CD4-positive, alpha-beta T cell treated with Interleukin-6 at 100 ng/mL for 8 hours (primary cell): ENCODE data around the gene CDH4.

Experiments
- DNase-seq: peaks from one replicate; pipeline ENCODE4 v3.0.0-alpha.2; 2020; ENCODE audit warnings: mixed read lengths, low spot score

CDH4 gene

GRCh38 chr20:61884571-61885389, 632.7 kb downstream of the CDH4 start:
- no peak for DNase-seq

DNA sequence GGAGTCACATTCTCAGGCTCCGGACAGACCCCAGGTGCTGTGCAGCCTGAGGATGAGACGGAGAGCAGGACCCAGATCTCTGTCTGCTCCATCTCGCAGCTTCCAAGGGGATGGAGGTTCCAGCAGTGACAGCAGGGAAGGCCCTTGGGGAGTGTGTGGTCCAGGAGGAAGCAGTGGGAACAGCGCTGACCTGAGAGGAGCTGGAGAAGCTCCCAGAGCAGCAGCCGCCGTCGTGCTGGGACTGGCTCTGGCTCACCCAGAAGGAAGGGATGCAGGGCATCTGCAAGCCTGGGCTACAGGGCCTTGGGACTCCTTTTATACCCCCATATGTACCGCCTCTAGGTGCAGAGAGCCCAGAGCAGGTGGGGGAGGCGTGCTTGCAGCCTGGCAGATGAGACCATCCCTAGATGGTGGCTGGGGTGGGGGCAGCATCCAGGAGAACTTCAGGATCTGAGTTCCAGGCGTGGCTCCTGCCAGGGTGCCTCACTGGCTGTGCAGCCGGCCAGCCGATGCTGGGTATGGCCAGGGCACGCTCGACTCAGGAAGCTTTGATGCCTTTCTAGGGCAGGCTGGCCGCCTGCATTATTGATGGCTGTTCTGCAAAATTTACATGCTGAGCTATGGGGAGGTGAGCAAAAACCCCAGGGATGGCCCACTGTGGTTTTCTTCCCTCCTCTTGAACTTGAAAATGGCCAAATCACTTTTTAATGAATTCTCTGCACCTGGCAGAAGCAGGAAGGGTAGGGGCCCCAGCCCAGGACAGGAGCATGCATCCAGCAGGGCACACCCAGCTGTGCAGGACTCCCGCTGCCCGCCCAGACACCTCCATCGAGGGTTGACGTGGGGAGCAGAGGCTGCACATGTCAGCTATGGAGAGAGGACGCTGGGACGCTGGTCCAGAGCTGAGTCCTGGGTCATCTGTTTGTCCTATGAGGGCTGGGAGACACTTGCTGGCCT, 634.0 kb downstream of the CDH4 start:
- no peak for DNase-seq

DNA sequence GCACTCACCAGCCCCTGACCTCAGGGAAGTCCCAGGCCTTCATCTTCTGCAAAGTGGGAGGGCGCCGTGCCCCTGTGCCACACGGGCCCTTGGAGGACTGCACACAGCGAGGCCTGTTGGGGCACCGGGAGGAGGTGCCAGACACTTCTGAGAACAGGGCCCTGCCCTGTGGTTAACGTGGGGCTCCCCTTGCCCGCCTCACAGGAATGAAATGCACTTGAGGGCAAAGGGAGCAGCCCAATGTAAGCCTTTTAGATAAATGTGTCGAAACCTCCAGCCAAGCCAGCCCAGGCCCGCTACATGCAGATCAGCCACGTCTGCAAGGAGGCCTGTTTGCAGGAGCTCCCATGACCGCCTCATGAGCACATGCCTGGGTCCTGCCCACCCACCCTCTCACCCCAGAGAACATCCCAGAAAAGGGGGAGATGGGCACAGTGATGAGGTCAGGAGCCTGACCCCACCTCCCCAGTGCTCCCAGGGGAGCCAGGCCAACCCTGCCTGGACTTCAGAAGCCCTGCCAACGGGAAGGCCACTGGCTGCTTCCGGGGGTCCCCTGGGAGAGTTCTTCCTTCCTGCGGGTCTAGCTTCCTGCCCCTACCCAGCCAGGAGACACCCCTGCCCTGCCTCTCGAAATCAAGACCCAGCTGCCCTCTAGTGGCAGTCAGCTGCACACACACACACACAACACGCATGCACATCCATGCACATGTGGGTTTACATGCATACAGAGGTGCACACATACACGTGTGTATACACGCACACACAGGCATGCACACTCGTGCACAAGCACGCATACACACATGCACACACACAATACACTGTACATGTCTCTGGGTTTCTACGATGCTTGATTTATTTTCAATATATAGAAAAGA, 634.9 kb downstream of the CDH4 start:
- DNase-seq: peak; percentile 16

- no peak for DNase-seq
Measured at GRCh38 chr20:61887596-61888093, 635.6 kb downstream of the CDH4 start.

DNA sequence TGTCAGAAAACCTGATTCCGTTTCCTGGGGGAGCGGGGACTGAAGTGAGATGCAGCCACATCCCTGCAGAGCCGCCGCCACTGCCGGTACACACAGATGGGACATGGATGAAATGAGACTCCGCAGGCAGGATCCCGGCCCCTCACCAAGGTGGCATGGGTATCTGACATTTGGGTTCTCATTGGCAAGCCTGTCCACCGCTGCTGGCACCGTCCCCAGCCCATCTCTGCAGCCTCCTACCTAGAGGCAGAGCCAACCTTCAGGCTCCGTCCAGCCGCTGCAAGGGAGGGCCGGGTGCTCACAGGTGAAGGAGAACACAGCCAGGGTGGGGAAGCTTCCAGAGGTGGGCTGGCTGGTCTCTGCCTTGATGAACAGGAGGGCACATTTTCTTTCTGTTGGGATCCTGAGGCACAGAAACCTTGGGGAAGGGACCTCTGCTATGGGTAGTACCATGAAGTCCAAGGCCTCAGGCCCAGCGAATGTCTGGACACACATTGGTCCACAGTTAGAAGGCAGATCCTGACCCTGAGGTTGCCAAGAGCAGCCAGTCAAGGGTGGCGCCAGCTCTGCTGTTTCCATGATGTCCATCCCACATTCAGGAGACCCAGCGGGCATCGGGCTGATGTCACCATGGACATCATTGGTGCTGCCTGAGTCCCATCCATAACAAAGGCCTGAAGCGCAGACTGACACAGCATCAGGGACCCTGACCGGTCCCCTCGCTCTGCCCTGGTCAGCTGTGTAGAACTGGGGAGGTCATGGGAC, 636.2 kb downstream of the CDH4 start:
- no peak for DNase-seq

DNA sequence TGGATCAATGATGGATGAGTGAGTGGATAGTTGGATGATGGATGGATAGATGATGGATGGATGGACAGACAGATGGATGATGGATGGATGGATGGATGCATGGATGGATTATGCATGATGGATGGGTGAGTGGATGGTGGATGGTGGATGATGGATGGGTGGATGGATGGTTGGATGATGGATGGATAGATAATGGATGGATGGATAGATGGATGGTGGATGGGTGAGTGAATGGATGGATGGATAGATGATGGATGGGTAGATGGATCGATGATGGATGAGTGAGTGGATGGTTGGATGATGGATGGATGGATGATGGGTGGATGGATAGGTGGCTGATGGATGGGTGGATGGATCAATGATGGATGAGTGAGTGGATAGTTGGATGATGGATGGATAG, 637.6 kb downstream of the CDH4 start:
- no peak for DNase-seq

DNA sequence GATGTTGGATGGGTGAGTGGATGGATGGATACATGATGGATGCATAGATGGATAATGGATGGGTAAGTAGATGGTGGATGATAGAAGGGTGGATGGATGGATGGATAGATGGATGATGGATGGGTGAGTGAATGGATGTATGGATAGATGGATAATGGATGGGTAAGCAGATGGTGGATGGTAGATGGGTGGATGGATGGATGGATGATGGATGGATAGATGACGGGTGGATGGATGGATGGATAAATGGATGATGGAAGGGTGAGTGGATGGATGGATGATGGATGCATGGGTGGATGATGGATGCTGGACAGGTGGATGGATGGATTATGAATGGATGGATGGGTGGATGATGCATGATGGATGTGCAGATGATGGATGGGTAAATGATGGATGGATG, 638.1 kb downstream of the CDH4 start:
- no peak for DNase-seq

DNA sequence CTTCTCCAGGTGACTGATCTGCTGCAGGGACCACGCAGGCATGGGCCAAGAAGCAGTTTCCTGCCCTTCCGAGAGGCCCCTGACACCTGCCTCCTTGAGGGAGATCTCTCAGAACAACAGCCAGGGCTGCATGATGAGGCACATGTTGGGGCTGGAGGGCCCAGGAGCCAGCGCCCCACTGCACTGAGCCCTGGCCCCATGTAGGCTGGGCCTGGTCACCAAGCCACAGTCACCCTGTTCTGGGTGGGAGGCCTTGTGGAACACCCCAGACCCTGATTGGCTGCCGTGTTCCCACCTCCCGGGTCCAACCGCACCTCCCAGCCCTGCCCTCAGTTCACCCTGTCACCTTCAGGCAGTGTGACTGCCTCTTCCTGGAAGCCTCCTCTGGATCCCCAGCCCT, 639.4 kb downstream of the CDH4 start:
- no peak for DNase-seq

- no peak for DNase-seq
Measured at GRCh38 chr20:61891916-61892649, 640.0 kb downstream of the CDH4 start.

GRCh38 chr20:61895016-61895415, 643.0 kb downstream of the CDH4 start:
- DNase-seq: no peak

DNA sequence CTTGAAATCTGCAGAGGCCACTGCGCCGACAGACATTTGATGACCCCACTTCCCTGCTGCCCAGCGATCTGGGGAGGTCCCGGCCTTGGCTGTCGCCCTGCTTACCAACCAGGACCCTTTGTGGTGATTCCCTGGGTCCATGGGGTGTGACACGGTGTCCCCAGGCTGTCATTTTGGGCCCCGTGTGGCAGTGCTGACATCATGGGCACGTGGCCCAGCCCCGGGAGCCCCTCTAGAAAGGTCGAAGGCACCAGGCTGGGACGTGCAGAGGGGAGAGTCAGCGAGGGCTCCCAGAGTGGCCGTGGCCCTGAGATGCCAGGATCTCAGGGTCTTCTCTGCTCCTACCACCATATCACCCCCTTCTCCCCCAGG, 643.6 kb downstream of the CDH4 start:
- DNase-seq: no peak

- no peak for DNase-seq
Measured at GRCh38 chr20:61896058-61896961, 644.2 kb downstream of the CDH4 start.

GRCh38 chr20:61897401-61898295, 645.6 kb downstream of the CDH4 start:
- no peak for DNase-seq

DNA sequence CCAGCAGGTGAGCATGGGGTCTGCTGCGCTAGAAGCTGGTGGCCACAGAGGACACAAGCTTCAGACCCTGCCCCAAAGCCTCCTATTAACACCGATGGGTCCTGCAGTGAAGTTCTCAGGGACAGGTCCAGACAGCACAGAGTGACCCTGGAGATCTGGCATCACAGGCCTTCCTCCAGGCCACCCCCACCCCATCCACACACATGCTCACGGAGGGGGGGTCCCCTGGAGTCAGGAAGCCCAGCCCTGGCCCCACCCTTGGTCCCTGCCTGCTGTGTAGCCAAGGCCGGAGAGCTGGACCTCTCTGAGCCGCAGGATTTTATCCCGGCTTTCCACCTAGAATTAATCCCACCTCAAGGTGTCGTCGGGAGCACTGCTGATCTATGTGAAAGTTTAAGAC, 646.3 kb downstream of the CDH4 start:
- no peak for DNase-seq

DNA sequence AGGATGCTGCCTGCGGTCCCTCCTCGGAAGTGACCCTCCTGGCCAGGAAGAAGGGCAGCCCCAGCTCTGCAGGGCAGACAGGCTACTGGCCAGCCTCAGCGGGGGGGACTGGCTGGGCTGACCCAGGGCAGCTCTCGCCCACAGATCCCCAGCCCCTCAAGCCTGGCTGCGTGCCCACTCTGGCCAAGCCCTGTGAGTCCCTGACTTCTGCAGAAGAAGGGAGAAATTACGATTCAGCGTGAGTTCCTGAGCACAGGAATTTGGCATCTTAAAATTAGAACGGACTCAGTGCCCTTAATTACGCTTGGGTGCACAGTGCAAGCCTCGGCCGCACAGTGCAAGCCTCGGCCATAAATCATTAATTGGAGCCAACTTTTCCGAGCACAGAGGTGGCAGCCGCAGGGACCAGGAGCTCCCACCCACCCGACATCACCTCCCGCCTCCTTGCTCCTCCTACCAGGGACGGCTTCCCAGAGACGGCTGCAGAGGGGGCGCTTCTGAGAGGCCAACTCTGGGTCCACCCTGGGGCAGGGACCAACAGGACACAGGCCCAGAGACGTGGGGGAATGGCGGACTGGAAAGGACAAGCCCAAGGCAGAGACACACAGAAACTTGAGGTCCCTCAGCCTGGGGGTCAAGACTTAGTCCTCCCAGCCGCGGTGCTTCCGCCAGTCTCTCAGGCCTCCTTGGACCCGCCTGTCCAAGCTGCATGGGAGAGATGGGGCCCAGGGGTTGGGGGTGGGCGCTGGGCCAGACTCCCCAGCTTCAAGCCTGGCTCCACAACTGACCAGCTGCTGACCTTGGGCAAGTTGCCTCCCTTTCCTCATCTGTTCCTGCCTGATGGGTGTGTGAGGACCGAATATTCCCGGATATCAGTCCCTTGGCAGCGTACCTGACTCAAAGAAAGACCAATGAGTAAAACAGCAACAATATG, 648.2 kb downstream of the CDH4 start:
- DNase-seq: no peak

- DNase-seq: no peak
Measured at GRCh38 chr20:61900945-61901293, 648.9 kb downstream of the CDH4 start.
